ENCODE data around the gene DNASE1L2. TPM values are rescaled to one million over a fixed set of nuclear protein-coding genes. Genes with fewer than 3 reads are reported as not detected.
"Not testable (repeated sequence)": the region's sequence is repeated elsewhere in the genome, so short reads cannot be mapped to it uniquely, and the experiment has no call there.

DNASE1L2 gene
- total and polyA plus RNA-seq, 5 donors, result 0.17 to 0.48 (median 0.40) TPM

- no peaks in the 10 kb centered on the region for H3K9me3 ChIP-seq (ENCODE audit: control insufficient read depth, low read length)
- ATAC-seq (no peak), DNase-seq (no peak)
- H3K27me3 ChIP-seq (ENCODE audit: control insufficient read depth, insufficient read depth), result no peaks in the 10 kb centered on the region
- H3K4me3 ChIP-seq (ENCODE audit: low read length), result peak overlapping the region; percentile 67
- 7% methylated on average over 49 of the region's 49 CpGs for WGBS
- intact Hi-C loops (cut with DNase I), result no loop called here
- no peaks in the 10 kb centered on the region for H3K4me1 ChIP-seq (ENCODE audit: control insufficient read depth, insufficient read depth, low read length)
- no peak overlapping the region for H3K27ac ChIP-seq (ENCODE audit: low read length)
Measured at GRCh38 chr16:2195322-2196161, 40.7 kb upstream of the DNASE1L2 start.

DNA sequence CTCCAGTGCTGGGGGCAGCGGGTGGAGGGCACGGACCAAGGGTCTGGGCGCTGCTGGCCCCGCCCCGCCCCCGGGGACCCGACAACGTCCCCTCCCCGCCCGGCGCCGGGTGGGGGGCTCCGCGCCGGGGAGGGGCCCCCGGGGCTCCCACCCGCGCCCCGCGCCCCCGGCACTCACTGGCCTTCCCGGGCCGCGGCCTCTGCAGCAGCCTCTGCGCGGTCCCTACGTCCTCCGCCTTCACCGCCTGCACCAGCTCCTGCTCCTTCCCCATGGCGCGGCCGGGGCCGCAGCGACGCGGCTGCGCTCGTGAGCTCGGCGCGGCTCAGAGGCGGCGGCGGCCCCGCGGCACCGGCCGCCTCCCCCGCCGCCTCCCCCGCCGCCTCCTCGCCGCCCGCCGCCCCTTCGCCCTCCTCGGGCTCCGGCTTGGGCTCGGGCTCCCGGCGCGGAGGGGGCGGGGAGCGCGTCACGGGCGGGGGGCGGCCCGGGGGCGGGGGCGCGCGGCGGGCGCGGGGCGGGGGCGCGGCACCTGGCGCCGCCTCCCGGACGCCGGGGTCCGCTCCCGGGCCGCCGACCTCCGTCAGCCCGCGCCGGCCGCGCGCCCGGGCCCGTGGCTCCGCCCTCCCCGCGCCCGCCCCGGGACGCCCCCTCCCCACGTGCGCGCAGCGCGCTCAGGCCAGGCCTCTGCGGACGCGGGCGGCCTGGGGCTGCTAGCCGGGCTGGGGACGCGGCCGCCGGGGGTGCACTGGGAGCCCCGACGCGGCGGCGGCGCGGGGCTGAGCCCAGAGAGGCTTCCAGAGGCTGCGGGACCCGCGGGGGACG, 39.9 kb upstream of the DNASE1L2 start, which contains the start of gene CASKIN1:
Gene CASKIN1, minus strand, starts transcription at position 444 of the 819 bp plus-strand sequence. Its CDS starts 173 bp downstream, at position 271.
- Histone ChIP-seq H3K27ac (ENCODE audit: low read length) (no peak within 1 kb of the TSS), H3K4me3 (ENCODE audit: low read length) (peak within 1 kb of the TSS; percentile 67), H3K4me1 (ENCODE audit: control insufficient read depth, insufficient read depth, low read length) (no peaks in the 10 kb centered on the region), H3K27me3 (ENCODE audit: control insufficient read depth, insufficient read depth) (no peaks in the 10 kb centered on the region), H3K9me3 (ENCODE audit: control insufficient read depth, low read length) (no peaks in the 10 kb centered on the region)
- DNase-seq (no peak), ATAC-seq (no peak)
- 1% methylated on average over 107 of the region's 129 CpGs for WGBS
- intact Hi-C loops (cut with DNase I), result no loop called here

- no peaks in the 10 kb centered on the region for H3K4me1 ChIP-seq (ENCODE audit: control insufficient read depth, insufficient read depth, low read length)
- 21% methylated on average over 32 of the region's 32 CpGs for WGBS
- peak overlapping the region; percentile 67 for H3K4me3 ChIP-seq (ENCODE audit: low read length)
- no peaks in the 10 kb centered on the region for H3K27me3 ChIP-seq (ENCODE audit: control insufficient read depth, insufficient read depth)
- ATAC-seq (no peak), DNase-seq (no peak)
- intact Hi-C loops (cut with DNase I), result no loop called here
- no peaks in the 10 kb centered on the region for H3K9me3 ChIP-seq (ENCODE audit: control insufficient read depth, low read length)
- no peak overlapping the region for H3K27ac ChIP-seq (ENCODE audit: low read length)
Measured at GRCh38 chr16:2196981-2197511, 39.2 kb upstream of the DNASE1L2 start.

- H3K27me3 ChIP-seq (ENCODE audit: control insufficient read depth, insufficient read depth), result no peaks in the 10 kb centered on the region
- H3K9me3 ChIP-seq (ENCODE audit: control insufficient read depth, low read length), result no peaks in the 10 kb centered on the region
- no peak overlapping the region for H3K27ac ChIP-seq (ENCODE audit: low read length)
- no peak for ATAC-seq
- no peak for DNase-seq
- 84% methylated on average over 6 of the region's 6 CpGs for WGBS
- no peak overlapping the region for H3K4me3 ChIP-seq (ENCODE audit: low read length)
- intact Hi-C loops (cut with DNase I), result no loop called here
- no peaks in the 10 kb centered on the region for H3K4me1 ChIP-seq (ENCODE audit: control insufficient read depth, insufficient read depth, low read length)
Measured at GRCh38 chr16:2197765-2198164, 38.5 kb upstream of the DNASE1L2 start.

- ATAC-seq, result no peak
- Histone ChIP-seq H3K27ac (ENCODE audit: low read length) (no peak overlapping the region), H3K4me1 (ENCODE audit: control insufficient read depth, insufficient read depth, low read length) (no peaks in the 10 kb centered on the region), H3K4me3 (ENCODE audit: low read length) (no peak overlapping the region), H3K27me3 (ENCODE audit: control insufficient read depth, insufficient read depth) (no peaks in the 10 kb centered on the region), H3K9me3 (ENCODE audit: control insufficient read depth, low read length) (no peaks in the 10 kb centered on the region)
- DNase-seq, result no peak
- 61% methylated on average over 4 of the region's 4 CpGs for WGBS
- intact Hi-C loops (cut with DNase I), result no loop called here
Measured at GRCh38 chr16:2198283-2198682, 38.0 kb upstream of the DNASE1L2 start.

DNA sequence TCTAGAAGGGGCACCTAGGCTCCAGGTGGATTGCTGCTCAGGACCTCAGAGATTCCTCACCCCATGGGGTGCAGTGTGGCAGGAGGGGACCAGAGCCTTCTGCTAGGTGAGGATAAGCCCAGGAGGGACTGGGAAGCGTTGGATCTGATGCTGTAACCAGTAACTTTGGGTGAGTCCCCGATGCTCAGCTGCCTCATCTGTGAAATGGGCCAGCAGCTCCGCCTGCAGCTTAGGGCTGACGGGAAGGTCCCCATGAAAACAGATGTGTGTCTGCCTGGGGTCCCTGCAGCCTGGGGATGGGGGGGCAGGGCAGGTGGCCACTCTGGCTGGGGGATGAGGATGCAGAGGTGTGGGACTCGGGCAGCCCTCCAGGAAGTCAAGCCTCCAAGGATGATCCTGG, 37.1 kb upstream of the DNASE1L2 start:
- no peaks in the 10 kb centered on the region for H3K27me3 ChIP-seq (ENCODE audit: control insufficient read depth, insufficient read depth)
- H3K4me3 ChIP-seq (ENCODE audit: low read length), result no peak overlapping the region
- DNase-seq (no peak), ATAC-seq (no peak)
- no peaks in the 10 kb centered on the region for H3K4me1 ChIP-seq (ENCODE audit: control insufficient read depth, insufficient read depth, low read length)
- no peak overlapping the region for H3K27ac ChIP-seq (ENCODE audit: low read length)
- intact Hi-C loops (cut with DNase I), result no loop called here
- no peaks in the 10 kb centered on the region for H3K9me3 ChIP-seq (ENCODE audit: control insufficient read depth, low read length)
- 76% methylated on average over 5 of the region's 5 CpGs for WGBS

- Histone ChIP-seq H3K4me1 (ENCODE audit: control insufficient read depth, insufficient read depth, low read length) (peaks cover 3% of the 10 kb centered on the region), H3K9me3 (ENCODE audit: control insufficient read depth, low read length) (no peaks in the 10 kb centered on the region), H3K27ac (ENCODE audit: low read length) (no peak overlapping the region), H3K4me3 (ENCODE audit: low read length) (no peak overlapping the region), H3K27me3 (ENCODE audit: control insufficient read depth, insufficient read depth) (no peaks in the 10 kb centered on the region)
- WGBS, result 68% methylated on average over 14 of the region's 14 CpGs
- DNase-seq (no peak), ATAC-seq (no peak)
- intact Hi-C loops (cut with DNase I), result loop anchor here in 1 of 4 donors (10.0 kb wide), 1 partner anchor 45 kb away; the partner anchor contains the start of gene TRAF7
Measured at GRCh38 chr16:2199621-2200139, 36.6 kb upstream of the DNASE1L2 start.

DNA sequence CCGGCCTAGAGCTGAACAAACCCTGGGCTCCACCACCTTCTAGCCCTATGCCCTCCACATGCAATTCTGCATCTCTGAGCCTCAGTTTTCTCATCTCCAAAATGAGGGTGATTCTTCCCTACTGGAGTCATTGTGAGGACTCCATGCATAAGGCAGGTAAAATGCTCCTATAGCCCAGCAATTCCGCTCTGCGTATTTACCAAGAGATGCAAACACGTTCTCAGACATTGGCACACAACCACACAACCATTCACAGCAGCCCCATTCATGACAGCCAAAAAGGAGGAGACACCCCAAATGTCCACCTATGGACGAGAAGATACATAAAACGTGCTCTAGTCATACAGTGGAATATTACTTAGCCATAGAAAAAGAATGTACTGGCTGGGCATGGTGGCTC, 35.9 kb upstream of the DNASE1L2 start:
- Histone ChIP-seq H3K9me3 (ENCODE audit: control insufficient read depth, low read length) (no peaks in the 10 kb centered on the region), H3K4me3 (ENCODE audit: low read length) (no peak overlapping the region), H3K27ac (ENCODE audit: low read length) (no peak overlapping the region), H3K4me1 (ENCODE audit: control insufficient read depth, insufficient read depth, low read length) (peaks cover 4% of the 10 kb centered on the region), H3K27me3 (ENCODE audit: control insufficient read depth, insufficient read depth) (no peaks in the 10 kb centered on the region)
- DNase-seq (no peak), ATAC-seq (no peak)
- 86% methylated on average over 6 of the region's 6 CpGs for WGBS
- intact Hi-C loops (cut with DNase I), result loop anchor here in 1 of 4 donors (10.0 kb wide), 1 partner anchor 46 kb away; the partner anchor contains the start of gene TRAF7

GRCh38 chr16:2203119-2203688, 33.0 kb upstream of the DNASE1L2 start:
- not testable (repeated sequence) for H3K4me3 ChIP-seq (ENCODE audit: low read length); H3K9me3 ChIP-seq (ENCODE audit: control insufficient read depth, low read length); H3K27ac ChIP-seq (ENCODE audit: low read length); H3K27me3 ChIP-seq (ENCODE audit: control insufficient read depth, insufficient read depth); H3K4me1 ChIP-seq (ENCODE audit: control insufficient read depth, insufficient read depth, low read length); DNase-seq; ATAC-seq
- WGBS, result 93% methylated on average over 8 of the region's 8 CpGs
- intact Hi-C loops (cut with DNase I), result loop anchor here in 1 of 4 donors (10.0 kb wide), 1 partner anchor 48 kb away; the partner anchor contains the start of gene TRAF7

DNA sequence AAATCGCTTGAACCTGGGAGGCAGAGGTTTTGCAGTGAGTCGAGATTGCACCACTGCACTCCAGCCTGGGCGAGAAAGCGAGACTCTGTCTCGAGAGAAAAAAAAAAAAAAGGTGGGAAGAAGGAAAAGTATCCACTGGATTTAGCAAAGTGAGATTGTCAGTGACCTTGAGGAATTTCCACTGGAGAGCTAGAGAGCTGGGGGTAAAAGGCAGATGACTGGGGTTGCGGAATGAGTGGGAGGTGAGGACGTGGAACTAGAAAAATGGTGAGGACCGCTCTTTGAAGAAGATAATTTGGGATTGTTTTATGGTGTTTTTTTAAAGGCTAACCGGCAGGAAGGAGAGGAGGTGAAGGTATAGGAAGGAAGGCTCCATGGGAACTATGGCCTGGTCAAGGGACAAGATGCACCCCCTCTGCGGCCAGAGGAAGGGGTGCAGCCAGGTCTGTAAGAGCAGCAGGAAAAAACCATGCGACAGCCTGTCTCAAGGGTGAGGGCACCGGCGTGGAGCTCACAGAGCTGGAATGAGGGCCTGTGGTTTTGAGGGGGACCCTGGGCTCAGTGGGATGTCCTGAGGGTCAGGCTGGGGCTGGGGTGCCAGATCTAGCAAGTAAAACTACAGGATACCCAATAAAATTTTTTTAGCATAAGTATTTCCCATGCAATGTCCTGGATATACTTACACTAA, 31.7 kb upstream of the DNASE1L2 start:
- DNase-seq (no peak), ATAC-seq (peak in 1 of 2 donors; percentile 1)
- Histone ChIP-seq H3K9me3 (ENCODE audit: control insufficient read depth, low read length) (no peaks in the 10 kb centered on the region), H3K27me3 (ENCODE audit: control insufficient read depth, insufficient read depth) (no peaks in the 10 kb centered on the region), H3K27ac (ENCODE audit: low read length) (peak overlapping the region; percentile 99), H3K4me3 (ENCODE audit: low read length) (peak overlapping the region; percentile 77), H3K4me1 (ENCODE audit: control insufficient read depth, insufficient read depth, low read length) (peaks cover 7% of the 10 kb centered on the region)
- WGBS, result 76% methylated on average over 13 of the region's 13 CpGs
- intact Hi-C loops (cut with DNase I), result loop anchor here in 1 of 4 donors (10.0 kb wide), 1 partner anchor 50 kb away; the partner anchor contains the start of gene TRAF7
